ENCODE measurements around the gene CD7.

DNA sequence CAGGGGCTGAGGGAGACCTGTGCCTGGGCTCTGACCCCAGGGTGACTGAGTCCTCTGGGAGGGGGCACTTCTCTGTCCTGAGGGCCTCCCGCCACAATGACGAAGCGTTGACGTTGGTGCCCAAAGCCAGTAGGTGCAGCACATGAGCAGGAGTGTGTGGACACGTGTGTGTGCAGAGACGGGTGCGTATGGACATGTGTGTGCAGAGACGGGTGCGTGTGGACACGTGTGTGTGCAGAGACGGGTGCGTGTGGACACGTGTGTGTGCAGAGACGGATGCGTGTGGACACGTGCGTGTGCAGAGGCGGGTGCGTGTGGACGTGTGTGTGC lies 726 bp upstream of the CD7 start:
- TF ChIP-seq TAF1 (IDR thresholded peaks at IDR 0.05; ENCODE audit: low read depth, low read length) = no peak
- no peak for TF ChIP-seq POLR2A (IDR thresholded peaks at IDR 0.05; ENCODE audit: low read depth, low read length)

Data from GM12891 (cell line).